GM19324 (cell line): ENCODE measurements around the gene SLC12A7.
"Not testable (repeated sequence)": the region's sequence is repeated elsewhere in the genome, so short reads cannot be mapped to it uniquely, and the experiment has no call there.

Experiments used
- ATAC-seq: cut with Tn5 transposase; IDR thresholded peaks from one replicate; pipeline ENCODE4 v1.9.1; 2021; ENCODE audit warnings: mild to moderate bottlenecking, moderate library complexity; ENCODE audit not compliant: unreplicated experiment, low FRiP score

The SLC12A7 gene

GRCh38 chr5:1067141-1068121 is 44.4 kb downstream of the SLC12A7 start:
- ATAC-seq = no peak

- no peak for ATAC-seq
Measured at GRCh38 chr5:1066676-1067075, 45.2 kb downstream of the SLC12A7 start.

- no peak for ATAC-seq
Measured at GRCh38 chr5:1065891-1066650, 45.8 kb downstream of the SLC12A7 start.

- no peak for ATAC-seq
Measured at GRCh38 chr5:1065143-1065750, 46.6 kb downstream of the SLC12A7 start.

- ATAC-seq = no peak
Measured at GRCh38 chr5:1064383-1065142, 47.3 kb downstream of the SLC12A7 start.

GRCh38 chr5:1063661-1064382 is 48.0 kb downstream of the SLC12A7 start:
- ATAC-seq = no peak

- no peak for ATAC-seq
Measured at GRCh38 chr5:1062761-1063568, 48.9 kb downstream of the SLC12A7 start.

- no peak for ATAC-seq
Measured at GRCh38 chr5:1061916-1062315, 49.9 kb downstream of the SLC12A7 start.

GRCh38 chr5:1061292-1061691 is 50.6 kb downstream of the SLC12A7 start:
- ATAC-seq = not testable (repeated sequence)

GRCh38 chr5:1060535-1060981 is 51.3 kb downstream of the SLC12A7 start:
- ATAC-seq = no peak

GRCh38 chr5:1059884-1060263 is 52.0 kb downstream of the SLC12A7 start:
- no peak for ATAC-seq

- no peak for ATAC-seq
Measured at GRCh38 chr5:1058988-1059883, 52.6 kb downstream of the SLC12A7 start.

GRCh38 chr5:1058083-1058945 is 53.5 kb downstream of the SLC12A7 start:
- ATAC-seq = no peak

- ATAC-seq = no peak
Measured at GRCh38 chr5:1057485-1058082, 54.3 kb downstream of the SLC12A7 start.

- no peak for ATAC-seq
Measured at GRCh38 chr5:1056611-1057484, 55.0 kb downstream of the SLC12A7 start.
